HepG2 (cell line): ENCODE results near the gene SPTBN4. TPM values are rescaled to one million over a fixed set of nuclear protein-coding genes. Genes with fewer than 3 reads are reported as not detected.
A peak's percentile ranks its signal among the peaks of the same experiment; 100 is the strongest.

Experiments used
- ARNTL ChIP-seq: sonication (generic); formaldehyde crosslinking; IDR thresholded peaks from 2 replicates; pipeline ENCODE4 v1.4.0; 2020; ENCODE audit warnings: mild to moderate bottlenecking, missing genetic modification reagents
- EEA1 ChIP-seq: sonication (generic); formaldehyde crosslinking; IDR thresholded peaks from 2 replicates; pipeline ENCODE4 v1.5.1; 2020; ENCODE audit warnings: mild to moderate bottlenecking, missing genetic modification reagents, borderline replicate concordance
- FOSL1 ChIP-seq: sonication (generic); formaldehyde crosslinking; IDR thresholded peaks from 2 replicates; pipeline ENCODE4 v1.9.0; 2021; ENCODE audit warnings: missing genetic modification reagents, borderline replicate concordance
- FOXP4 ChIP-seq: sonication (generic); formaldehyde crosslinking; IDR thresholded peaks from 2 replicates; pipeline ENCODE4 v1.4.0; 2020; ENCODE audit warnings: missing genetic modification reagents
- GPN1 ChIP-seq: sonication (generic); formaldehyde crosslinking; IDR thresholded peaks from 2 replicates; pipeline ENCODE4 v1.5.1; 2020; ENCODE audit warnings: missing genetic modification reagents, borderline replicate concordance
- GTF3A ChIP-seq: sonication (generic); formaldehyde crosslinking; conservative IDR thresholded peaks from 2 replicates; pipeline ENCODE4 v1.4.0; 2020; ENCODE audit warnings: mild to moderate bottlenecking, missing genetic modification reagents
- GZF1 ChIP-seq: sonication (generic); formaldehyde crosslinking; IDR thresholded peaks from 2 replicates; pipeline ENCODE4 v1.5.1; 2020; ENCODE audit warnings: mild to moderate bottlenecking, missing genetic modification reagents
- KDM6A ChIP-seq: IDR thresholded peaks from 2 replicates; pipeline ENCODE4 v1.6.1; 2016; ENCODE audit warnings: low read depth
- SNRNP70 ChIP-seq: fragments of 200-400 bp; formaldehyde crosslinking; IDR thresholded peaks from 2 replicates; pipeline ENCODE4 v1.6.1; 2017; ENCODE audit warnings: mild to moderate bottlenecking, low read depth, low read length, moderate library complexity
- ZBTB26 ChIP-seq: IDR thresholded peaks from 2 replicates; pipeline ENCODE4 v1.6.1; 2016; ENCODE audit warnings: missing compliant biosample characterization, missing genetic modification reagents, borderline replicate concordance
- ZBTB7A ChIP-seq: sonication (generic); formaldehyde crosslinking; IDR thresholded peaks from 2 replicates; pipeline ENCODE4 v1.8.0; 2022; ENCODE audit warnings: mild to moderate bottlenecking, missing genetic modification reagents
- ZFY ChIP-seq: sonication (generic); formaldehyde crosslinking; IDR thresholded peaks from 2 replicates; pipeline ENCODE4 v1.4.0; 2020; ENCODE audit warnings: missing genetic modification reagents
- ZNF234 ChIP-seq: sonication (generic); formaldehyde crosslinking; conservative IDR thresholded peaks from 2 replicates; pipeline ENCODE4 v1.5.1; 2020; ENCODE audit warnings: mild to moderate bottlenecking, missing genetic modification reagents
- ZNF615 ChIP-seq: sonication (generic); formaldehyde crosslinking; IDR thresholded peaks from 2 replicates; pipeline ENCODE4 v1.5.0; 2020; ENCODE audit warnings: mild to moderate bottlenecking, missing genetic modification reagents, borderline replicate concordance
- polyA plus RNA-seq, 8 experiments: library from polyadenylated mRNA; depleted of rRNA in 3 of 8; stranded (reverse) in 7 of 8; unstranded in 1 of 8; fragments of >200 nt; fragmentation: Illumina TruSeq in 4 of 8; extraction: Trizol in 4 of 8; gene quantifications; 2 replicates each; pipeline versions ENCODE4 v1.2.1 to v1.2.3, GENCODE V29; 2011 to 2016; ENCODE audit warnings: low read depth in 4 of 8, missing spikeins in 1 of 8, mixed read lengths in 1 of 8; ENCODE audit not compliant: insufficient read depth in 1 of 8
- total RNA-seq, 5 experiments: library from RNA; depleted of rRNA; stranded (reverse); fragments of >200 nt; fragmentation: Illumina TruSeq; extraction: Trizol; gene quantifications; 2 replicates each; pipeline ENCODE4 v1.2.3, GENCODE V29; 2016; ENCODE audit warnings: low read depth in 1 of 5
- TF ChIP-seq, protein P1 (sequence below): sonication (generic); formaldehyde crosslinking; IDR thresholded peaks from 2 replicates; pipeline ENCODE4 v1.4.0; 2020; ENCODE audit warnings: mild to moderate bottlenecking, missing genetic modification reagents
- TF ChIP-seq, protein P2 (sequence below): sonication (generic); formaldehyde crosslinking; IDR thresholded peaks from 2 replicates; pipeline ENCODE4 v1.5.0; 2020; ENCODE audit warnings: mild to moderate bottlenecking, missing genetic modification reagents, borderline replicate concordance
- TF ChIP-seq, protein P3 (sequence below): sonication (generic); formaldehyde crosslinking; IDR thresholded peaks from 2 replicates; pipeline ENCODE4 v1.5.0; 2020; ENCODE audit warnings: mild to moderate bottlenecking, missing genetic modification reagents
- TF ChIP-seq, protein P4 (sequence below): sonication (generic); formaldehyde crosslinking; IDR thresholded peaks from 2 replicates; pipeline ENCODE4 v1.5.0; 2020; ENCODE audit warnings: missing genetic modification reagents, mild to moderate bottlenecking, borderline replicate concordance
- TF ChIP-seq, protein P5 (sequence below): sonication (generic); formaldehyde crosslinking; IDR thresholded peaks from 2 replicates; pipeline ENCODE4 v1.8.1; 2023; ENCODE audit warnings: missing genetic modification reagents, inconsistent platforms, borderline replicate concordance

SPTBN4 gene
- total and polyA plus RNA-seq, 2 of the 13 experiments (the other 11 are each of a cell fraction or from before 2014, with no cell fraction given), result 0.11 TPM

DNA sequence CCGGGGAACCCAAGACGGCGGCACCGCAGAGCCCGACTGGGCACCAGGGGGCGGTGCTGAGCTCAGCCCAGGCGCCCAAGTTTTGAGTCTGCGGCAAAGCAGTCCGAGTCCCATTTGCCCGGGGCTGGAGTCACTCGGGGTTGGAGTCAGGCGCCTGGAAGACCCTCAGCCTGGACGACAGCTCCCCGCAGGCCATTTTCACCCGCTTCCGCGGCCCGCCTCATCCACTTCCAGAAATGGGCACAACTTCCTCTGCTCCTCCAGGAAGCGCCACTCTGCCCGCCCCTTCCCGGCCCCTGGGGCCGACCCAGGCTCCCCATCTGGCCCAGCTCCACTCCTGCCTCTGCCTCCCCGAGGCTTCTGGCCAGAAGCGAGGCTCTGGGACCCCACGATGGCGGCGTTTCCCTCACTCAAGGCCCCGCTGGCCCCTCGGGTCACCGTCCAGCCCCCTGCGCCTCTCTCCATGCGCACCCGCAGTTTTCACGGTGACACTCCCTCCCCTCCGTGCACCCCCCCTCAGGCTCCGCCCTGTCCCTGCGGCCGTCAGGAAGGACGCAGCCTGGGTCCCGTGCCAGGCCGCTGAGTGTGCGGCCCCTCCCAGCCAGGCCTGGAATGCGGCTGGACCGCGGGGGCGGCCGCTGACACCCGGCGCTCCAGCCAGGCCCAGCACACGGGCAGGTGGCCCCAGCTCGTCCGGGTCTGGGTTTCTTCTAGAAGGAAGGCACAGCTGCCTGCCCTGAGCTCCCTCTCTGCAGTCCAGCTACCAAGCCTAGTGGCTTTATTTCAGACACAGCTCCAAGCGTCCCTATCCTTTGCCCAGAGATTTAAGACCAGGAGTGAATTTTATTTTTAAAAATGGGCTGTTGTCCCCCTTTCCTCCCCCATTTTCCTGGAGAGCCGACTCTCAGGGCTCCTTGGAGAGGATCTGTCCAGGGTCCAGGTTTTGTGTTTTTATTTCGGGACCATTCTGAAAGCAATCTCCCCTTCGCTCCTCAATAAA lies 45.7 kb upstream of the SPTBN4 start (continued):
- TF ChIP-seq ZBTB26 (CRISPR knock-in tag) (no peak), GZF1 (CRISPR knock-in tag) (no peak), ZBTB7A (peak; percentile 82; the same call in 1 of the 2 replicates), ZNF234 (no peak), KDM6A (CRISPR knock-in tag) (no peak), EEA1 (CRISPR knock-in tag) (peak; percentile 85; the same call in 1 of the 2 replicates), ARNTL (CRISPR knock-in tag) (peak; percentile 84), GPN1 (no peak), SNRNP70 (no peak), ZFY (peak; percentile 95), GTF3A (no peak), FOSL1 (no peak), ZNF615 (CRISPR knock-in tag) (no peak), FOXP4 (CRISPR knock-in tag) (peak; percentile 53; the same call in 1 of the 2 replicates)
- TF ChIP-seq, protein P1, sequence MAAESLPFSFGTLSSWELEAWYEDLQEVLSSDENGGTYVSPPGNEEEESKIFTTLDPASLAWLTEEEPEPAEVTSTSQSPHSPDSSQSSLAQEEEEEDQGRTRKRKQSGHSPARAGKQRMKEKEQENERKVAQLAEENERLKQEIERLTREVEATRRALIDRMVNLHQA (CRISPR knock-in tag), result no peak
- TF ChIP-seq, protein P2, sequence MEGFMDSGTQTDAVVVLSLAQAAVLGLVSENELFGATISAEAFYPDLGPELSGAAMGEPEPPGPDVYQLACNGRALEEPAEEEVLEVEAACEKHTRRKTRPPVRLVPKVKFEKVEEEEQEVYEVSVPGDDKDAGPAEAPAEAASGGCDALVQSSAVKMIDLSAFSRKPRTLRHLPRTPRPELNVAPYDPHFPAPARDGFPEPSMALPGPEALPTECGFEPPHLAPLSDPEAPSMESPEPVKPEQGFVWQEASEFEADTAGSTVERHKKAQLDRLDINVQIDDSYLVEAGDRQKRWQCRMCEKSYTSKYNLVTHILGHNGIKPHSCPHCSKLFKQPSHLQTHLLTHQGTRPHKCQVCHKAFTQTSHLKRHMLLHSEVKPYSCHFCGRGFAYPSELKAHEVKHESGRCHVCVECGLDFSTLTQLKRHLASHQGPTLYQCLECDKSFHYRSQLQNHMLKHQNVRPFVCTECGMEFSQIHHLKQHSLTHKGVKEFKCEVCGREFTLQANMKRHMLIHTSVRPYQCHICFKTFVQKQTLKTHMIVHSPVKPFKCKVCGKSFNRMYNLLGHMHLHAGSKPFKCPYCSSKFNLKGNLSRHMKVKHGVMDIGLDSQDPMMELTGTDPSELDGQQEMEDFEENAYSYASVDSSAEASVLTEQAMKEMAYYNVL (CRISPR knock-in tag), result 0 out of 2 replicates have a peak, but pooled peaks have one; percentile 24
- TF ChIP-seq, protein P3, sequence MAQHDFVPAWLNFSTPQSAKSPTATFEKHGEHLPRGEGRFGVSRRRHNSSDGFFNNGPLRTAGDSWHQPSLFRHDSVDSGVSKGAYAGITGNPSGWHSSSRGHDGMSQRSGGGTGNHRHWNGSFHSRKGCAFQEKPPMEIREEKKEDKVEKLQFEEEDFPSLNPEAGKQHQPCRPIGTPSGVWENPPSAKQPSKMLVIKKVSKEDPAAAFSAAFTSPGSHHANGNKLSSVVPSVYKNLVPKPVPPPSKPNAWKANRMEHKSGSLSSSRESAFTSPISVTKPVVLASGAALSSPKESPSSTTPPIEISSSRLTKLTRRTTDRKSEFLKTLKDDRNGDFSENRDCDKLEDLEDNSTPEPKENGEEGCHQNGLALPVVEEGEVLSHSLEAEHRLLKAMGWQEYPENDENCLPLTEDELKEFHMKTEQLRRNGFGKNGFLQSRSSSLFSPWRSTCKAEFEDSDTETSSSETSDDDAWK (CRISPR knock-in tag), result no peak
- TF ChIP-seq, protein P4, sequence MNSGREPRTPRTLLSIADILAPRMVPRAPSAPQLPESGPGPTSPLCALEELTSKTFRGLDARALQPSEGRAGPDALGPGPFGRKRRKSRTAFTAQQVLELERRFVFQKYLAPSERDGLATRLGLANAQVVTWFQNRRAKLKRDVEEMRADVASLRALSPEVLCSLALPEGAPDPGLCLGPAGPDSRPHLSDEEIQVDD (CRISPR knock-in tag), result peak; percentile 81; the same call in 1 of the 2 replicates
- TF ChIP-seq, protein P5, sequence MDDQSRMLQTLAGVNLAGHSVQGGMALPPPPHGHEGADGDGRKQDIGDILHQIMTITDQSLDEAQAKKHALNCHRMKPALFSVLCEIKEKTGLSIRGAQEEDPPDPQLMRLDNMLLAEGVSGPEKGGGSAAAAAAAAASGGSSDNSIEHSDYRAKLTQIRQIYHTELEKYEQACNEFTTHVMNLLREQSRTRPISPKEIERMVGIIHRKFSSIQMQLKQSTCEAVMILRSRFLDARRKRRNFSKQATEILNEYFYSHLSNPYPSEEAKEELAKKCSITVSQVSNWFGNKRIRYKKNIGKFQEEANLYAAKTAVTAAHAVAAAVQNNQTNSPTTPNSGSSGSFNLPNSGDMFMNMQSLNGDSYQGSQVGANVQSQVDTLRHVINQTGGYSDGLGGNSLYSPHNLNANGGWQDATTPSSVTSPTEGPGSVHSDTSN (CRISPR knock-in tag), result peak; percentile 57; the same call in 1 of the 2 replicates
